HG02938 (cell line): ENCODE data around the gene INPP5F.
A peak's percentile ranks its signal among the peaks of the same experiment; 100 is the strongest.
"Not testable (repeated sequence)": the region's sequence is repeated elsewhere in the genome, so short reads cannot be mapped to it uniquely, and the experiment has no call there.

Experiments
- ATAC-seq: cut with Tn5 transposase; IDR thresholded peaks from one replicate; pipeline ENCODE4 v1.9.1; 2021; ENCODE audit warnings: mild to moderate bottlenecking, moderate library complexity; ENCODE audit not compliant: unreplicated experiment

INPP5F gene

DNA sequence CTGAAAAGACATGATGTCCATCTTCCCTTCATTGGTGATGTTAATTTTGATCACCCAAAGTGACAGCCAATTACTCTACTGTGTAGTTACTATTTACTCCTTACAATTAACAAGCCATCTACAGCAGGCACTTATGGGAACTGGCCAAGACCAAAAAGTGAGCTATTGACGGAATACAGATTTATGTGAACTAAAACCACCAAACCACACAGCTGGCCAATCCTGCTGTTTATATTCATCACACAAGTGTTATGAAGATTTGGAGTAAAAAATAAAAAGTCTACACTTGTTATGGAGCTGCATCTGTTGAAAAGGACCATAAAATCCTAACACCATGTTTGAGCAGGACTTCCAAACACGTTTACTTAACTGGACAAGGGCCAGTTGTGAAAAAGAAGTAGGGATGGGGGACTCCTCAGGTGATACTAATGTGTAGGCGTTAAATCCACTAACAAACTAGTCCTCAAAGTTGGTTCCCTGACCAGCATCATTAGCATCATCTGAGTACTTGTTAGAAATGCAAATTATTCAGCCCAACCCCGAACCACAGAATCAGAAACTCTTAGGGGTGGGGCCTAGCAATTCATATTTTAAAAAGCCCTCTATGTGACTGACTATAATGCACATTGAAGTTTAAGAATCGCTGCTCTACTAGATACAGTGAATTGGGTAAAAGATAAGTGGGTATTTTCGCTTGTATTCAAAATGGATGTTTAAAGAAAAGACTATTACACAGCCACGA lies 135.2 kb downstream of the INPP5F start:
- no peak for ATAC-seq

DNA sequence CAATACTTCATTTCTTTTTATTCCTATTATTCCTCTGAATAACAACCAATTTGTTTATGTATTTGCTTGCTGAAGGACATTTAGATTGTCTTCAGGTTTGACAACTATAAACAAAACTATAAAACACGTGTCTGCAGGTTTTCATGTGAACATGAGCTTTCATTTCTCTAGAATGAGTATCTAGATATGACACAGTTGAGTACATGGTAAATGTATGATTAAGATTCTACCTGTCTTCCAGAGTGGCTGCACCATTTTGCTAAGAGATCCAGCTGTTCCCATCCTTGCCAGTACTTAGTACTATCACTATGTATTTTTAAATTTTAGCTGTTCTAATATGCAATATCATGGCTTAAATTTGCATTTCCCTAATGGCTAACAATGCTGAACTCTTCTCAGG lies 136.7 kb downstream of the INPP5F start:
- no peak for ATAC-seq

DNA sequence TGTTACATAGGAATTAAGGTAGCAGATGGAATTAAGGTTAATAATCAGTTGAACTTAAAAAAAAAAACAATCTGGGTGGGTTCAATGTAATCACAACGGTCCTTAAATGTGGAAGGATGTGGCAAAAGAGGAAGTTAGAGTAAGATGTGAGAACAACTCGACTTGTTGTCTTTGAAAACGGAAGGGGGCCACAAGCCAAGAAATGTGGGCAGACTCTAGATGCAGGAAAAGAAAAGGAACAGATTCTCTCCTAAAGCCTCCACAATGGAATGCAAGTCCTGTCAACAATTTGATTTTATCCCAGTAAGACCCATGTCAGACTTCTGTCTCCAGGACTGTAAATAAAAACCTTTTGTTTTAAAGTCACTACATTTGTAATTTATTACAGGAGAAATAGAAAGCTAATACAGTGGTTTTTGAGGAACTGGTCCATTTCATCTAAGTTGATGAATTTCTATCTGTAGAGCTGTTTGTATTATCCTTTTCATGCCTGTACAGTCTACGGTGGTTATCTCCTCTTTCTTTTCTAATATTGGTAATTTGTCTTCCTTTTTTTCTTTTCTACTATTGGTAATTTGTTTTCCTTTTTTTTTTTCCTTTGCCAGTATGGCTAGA lies 138.2 kb downstream of the INPP5F start:
- no peak for ATAC-seq

DNA sequence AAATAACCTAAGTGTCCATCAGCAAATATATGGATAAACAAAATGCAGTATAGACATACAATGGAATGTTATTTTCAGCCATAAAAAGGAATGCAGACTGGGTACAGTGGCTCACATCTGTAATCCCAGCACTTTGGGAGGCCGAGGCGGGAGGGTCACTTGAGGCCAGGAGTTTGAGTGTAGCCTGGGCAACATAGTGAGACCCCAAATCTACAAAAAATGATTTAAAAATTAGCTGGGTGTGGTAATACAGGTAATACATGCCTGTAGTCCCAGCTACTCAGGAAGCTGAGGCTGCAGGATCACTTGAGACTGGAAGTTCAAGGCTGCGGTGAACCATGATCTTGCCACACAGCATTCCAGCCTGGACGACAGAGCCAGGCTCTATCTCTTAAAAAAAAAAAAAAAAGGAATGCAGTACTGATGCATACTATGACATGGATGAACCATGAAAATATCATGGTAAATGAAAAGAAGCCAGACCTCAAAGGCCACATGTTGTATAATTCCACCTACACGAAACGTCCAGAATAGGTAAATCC lies 139.9 kb downstream of the INPP5F start:
- no peak for ATAC-seq

DNA sequence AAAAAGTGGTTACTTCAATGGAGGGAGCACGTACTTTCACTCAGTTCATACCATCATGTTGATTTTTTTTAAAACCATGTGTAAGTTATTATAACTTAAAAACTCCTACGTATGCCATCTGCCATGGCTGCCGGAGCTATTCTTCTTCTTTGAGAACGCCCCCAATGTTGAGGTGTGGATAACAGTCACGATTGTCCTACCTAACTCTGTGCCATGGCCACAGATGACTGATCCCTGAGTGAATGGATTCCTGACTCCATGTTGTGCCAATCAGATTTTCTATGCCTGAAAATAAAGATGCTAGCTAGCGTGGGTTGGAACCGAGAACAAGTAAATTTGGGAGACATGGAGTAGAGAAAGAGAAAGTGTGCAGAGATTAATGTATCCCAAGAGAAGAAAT lies 141.5 kb downstream of the INPP5F start:
- no peak for ATAC-seq

DNA sequence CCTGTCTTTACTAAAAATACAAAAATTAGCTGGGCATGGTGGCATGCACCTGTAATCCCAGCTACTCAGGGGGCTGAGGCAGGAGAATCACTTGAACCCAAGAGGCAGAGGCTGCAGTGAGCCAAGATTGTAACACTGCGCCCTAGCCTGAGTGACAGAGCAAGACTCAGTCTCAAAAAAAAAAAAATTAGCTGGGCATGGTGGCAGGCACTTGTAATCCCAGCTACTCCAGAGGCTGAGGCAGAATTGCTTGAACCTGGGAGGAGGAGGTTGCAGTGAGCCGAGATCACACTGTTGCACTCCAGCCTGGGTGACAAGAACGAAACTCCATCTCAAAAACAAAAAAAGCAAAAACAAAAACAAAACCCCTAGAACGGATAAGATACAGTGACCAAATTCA lies 143.5 kb downstream of the INPP5F start:
- ATAC-seq = not testable (repeated sequence)

DNA sequence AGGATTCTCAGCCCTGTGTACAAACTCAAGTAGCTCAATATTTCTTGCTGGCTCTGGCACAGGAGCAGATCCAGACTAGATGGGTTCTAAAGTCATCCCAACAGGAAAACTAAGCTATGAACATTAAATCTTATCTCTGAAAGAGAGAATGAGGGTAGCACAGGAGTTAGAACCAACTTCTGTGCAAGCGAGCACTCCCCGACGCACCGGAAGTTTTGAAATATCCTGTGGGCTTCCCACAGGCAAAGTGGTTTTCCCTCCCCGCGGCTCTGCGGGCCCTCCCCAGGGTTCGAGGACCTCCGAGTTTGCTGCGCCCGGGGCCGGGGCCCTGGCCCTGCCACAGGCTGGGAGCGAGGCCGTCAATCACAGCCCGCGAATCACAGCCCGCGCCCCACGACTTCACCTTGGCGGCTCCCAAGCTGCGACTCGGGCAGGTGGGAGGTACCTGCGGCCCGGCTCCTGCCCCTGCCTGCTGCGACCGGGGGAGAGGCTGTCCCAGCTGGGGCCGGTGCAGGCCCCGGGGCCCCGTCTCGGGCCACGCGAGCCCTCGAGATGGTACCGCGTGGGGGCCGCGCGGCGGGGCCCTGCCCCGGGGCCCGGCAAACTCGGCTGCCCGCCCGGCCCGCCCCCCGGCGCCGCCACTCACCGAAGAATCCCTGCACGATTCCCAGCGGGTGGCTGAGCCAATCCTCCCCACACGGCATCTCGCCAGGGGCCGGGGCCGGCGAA lies 146.2 kb downstream of the INPP5F start:
- ATAC-seq = peak; percentile 33

DNA sequence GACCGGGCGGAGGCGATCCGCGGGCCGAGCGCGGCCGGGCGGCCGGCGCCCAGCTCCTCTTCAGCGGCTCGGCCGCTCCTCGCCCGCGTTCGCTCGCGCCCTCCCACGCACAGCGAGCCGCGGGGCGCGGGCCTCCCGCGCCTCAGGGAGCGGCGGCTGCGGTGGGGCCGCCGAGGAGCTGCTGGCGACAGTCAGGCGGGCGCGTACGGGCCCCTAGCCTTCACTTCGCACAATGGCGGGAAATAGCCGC lies 146.7 kb downstream of the INPP5F start, which contains the start of gene MCMBP:
MCMBP (minus strand) TSS at position 234 of the 250 bp plus-strand sequence. CDS start 259 bp downstream, outside the sequence.
- ATAC-seq = no peak

DNA sequence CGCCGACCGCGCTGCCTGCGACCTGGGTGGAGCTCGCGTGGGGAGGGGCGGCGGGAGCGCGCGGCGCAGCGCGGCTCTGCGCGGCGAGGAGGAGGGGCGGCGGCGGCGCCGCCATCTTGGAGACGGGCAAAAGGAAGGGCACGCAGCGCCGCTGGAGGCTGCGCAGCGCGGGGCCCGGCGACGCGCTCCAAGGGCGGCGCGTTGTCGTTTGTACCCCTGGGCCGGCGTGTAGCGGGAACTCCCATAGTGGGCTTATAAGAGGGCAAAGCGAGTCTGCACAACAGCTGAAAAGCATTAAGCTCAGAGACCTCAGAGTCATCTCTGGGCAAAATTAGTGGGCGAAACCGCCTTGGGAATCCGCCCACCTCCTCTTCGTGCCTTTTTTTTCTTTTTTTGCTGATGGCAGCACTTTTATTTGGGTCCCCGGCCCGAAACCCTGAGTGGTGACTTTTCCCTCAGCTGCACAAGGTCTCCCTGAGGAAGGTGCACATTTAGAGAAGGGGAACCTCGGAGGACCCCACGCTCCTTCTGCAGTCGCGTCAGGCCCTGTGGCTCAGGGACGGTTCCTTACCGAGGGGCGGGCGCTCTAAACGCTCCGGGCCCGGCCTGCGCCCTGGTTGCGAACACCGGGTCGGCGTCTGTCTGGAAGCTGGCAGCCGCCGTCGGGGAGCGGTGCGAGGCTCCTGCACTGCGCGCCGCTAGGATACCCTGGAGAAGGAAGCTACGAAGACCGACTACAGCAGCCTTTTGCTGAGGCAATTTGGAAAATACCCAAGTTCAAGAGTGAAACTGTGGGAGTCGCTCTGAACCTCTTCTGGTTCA lies 147.2 kb downstream of the INPP5F start:
- peak; percentile 83 for ATAC-seq

DNA sequence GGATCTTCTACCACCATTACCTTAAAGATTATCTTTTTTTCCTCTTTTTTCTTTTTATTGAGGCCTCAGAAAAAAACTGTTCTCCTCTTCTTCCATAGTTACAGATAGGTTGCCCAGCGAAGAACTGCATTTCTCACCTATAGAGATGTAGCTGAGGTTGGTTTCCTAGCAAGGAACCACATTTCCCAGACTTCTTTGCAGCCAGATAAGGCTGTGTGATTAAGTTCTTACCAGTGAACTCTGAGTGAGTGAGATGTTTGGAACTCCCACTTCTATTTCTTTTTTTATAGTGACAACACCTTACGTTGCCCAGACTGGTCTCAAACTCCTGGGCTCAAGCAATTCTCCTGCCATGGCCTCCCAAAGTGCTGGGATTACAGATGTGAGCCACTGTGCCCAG lies 152.7 kb downstream of the INPP5F start:
- ATAC-seq = no peak
